Ovary (tissue), 3 donors: ENCODE data around the gene OR56A5.

Experiments
- CTCF ChIP-seq, 3 donors: fragments of 450-650 bp in 2 of 3; fragments of 200-600 bp in 1 of 3; IDR thresholded peaks; one replicate each; pipeline versions ENCODE4 v1.5.1 to v1.8.0; 2016 to 2022; ENCODE audit warnings: antibody characterized with exemption in 3 of 3, mild to moderate bottlenecking in 1 of 3
- POLR2A ChIP-seq: fragments of 450-650 bp; IDR thresholded peaks from one replicate; pipeline ENCODE4 v1.6.1; 2017; ENCODE audit warnings: antibody characterized with exemption, mild to moderate bottlenecking, moderate library complexity
- donor health status: DM: no; HTN: no; CAD: no.

GRCh38 chr11:5931061-5931460 lies 37.2 kb downstream of the OR56A5 start:
- TF ChIP-seq CTCF (IDR thresholded peaks at IDR 0.05) (no peak), POLR2A (no peak)
